SU-DHL-6 (cell line): ENCODE data around the gene MC1R.

Source experiments
- CTCF ChIP-seq: fragments of 200-600 bp; sonication (generic); IDR thresholded peaks from one replicate; pipeline ENCODE4 v1.5.1; 2017; ENCODE audit warnings: antibody characterized with exemption, mild to moderate bottlenecking, low read length, moderate library complexity; ENCODE audit not compliant: insufficient read depth, poor library complexity, severe bottlenecking
- EZH2phosphoT487 ChIP-seq: fragments of 200-600 bp; sonication (generic), shearing (Covaris generic); conservative IDR thresholded peaks from 2 replicates; pipeline ENCODE4 v1.6.1; 2018; ENCODE audit warnings: mild to moderate bottlenecking, antibody characterized with exemption, low read length, moderate library complexity, mixed read lengths

GRCh38 chr16:89945654-89946053 lies 27.0 kb downstream of the MC1R start:
- no peak for TF ChIP-seq CTCF
- TF ChIP-seq EZH2phosphoT487, result no peak
